Activated CD4-positive, alpha-beta memory T cell treated with anti-CD3 and anti-CD28 coated beads, Interleukin-2, amount 10 ng/mL, durations not matched to agents 7 days and 5 days (primary cell): ENCODE results near the gene RBM14. TPM values are rescaled to one million over a fixed set of nuclear protein-coding genes. Genes with fewer than 3 reads are reported as not detected.
"Not testable (repeated sequence)": the region's sequence is repeated elsewhere in the genome, so short reads cannot be mapped to it uniquely, and the experiment has no call there.

Experiments
- CTCF ChIA-PET: fragments of 350-600 bp; sonication (Branson Sonifier 250); formaldehyde crosslinking; loops from one replicate; lab custom pipeline; 2021; ENCODE audit warnings: antibody characterized with exemption, inconsistent platforms; lab: Charles Lee
- POLR2A ChIA-PET: fragments of 350-600 bp; sonication (Branson Sonifier 250); formaldehyde crosslinking; loops from one replicate; lab custom pipeline; 2021; ENCODE audit warnings: antibody characterized with exemption; lab: Charles Lee
- DNase-seq: peaks from one replicate; pipeline ENCODE4 v3.0.0-alpha.2; 2020
- H3K27ac Mint-ChIP-seq: one replicate; pipeline ENCODE4 v1.8.0; 2021; ENCODE audit warnings: mild to moderate bottlenecking, mixed read lengths
- H3K27me3 Mint-ChIP-seq: one replicate; pipeline ENCODE4 v1.8.0; 2021; ENCODE audit warnings: mixed read lengths
- H3K36me3 Mint-ChIP-seq: one replicate; pipeline ENCODE4 v1.8.0; 2021; ENCODE audit warnings: low read depth, mixed read lengths
- H3K4me1 Mint-ChIP-seq: one replicate; pipeline ENCODE4 v1.8.0; 2021; ENCODE audit warnings: mixed read lengths
- H3K4me3 Mint-ChIP-seq: one replicate; pipeline ENCODE4 v1.8.0; 2021; ENCODE audit warnings: mild to moderate bottlenecking, mixed read lengths
- H3K9me3 Mint-ChIP-seq: one replicate; pipeline ENCODE4 v1.8.0; 2021; ENCODE audit warnings: mixed read lengths
- total RNA-seq, 2 experiments: library from RNA; stranded (reverse); gene quantifications; one replicate each; pipeline ENCODE4 v1.2.3, GENCODE V29; 2021

The RBM14 gene
- total RNA-seq, 2 experiments from 2014 or later = 116 to 120 TPM

DNA sequence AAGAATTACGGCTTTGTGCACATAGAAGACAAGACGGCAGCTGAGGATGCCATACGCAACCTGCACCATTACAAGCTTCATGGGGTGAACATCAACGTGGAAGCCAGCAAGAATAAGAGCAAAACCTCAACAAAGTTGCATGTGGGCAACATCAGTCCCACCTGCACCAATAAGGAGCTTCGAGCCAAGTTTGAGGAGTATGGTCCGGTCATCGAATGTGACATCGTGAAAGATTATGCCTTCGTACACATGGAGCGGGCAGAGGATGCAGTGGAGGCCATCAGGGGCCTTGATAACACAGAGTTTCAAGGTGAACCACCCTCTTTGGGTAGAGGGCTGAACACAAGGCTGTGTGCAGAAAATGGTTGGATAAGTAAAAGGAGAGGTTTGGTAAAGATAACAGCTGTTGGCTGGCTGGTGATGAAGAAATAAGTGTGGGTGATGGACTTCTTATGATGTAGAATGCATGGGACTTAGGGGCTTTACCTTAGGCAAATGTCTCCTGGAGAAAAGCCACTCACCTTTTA, 23.4 kb downstream of the RBM14 start:
- peaks cover 77% of the 10 kb centered on the region for H3K36me3 Mint-ChIP-seq
- H3K4me3 Mint-ChIP-seq = peak overlapping the region; percentile 91
- DNase-seq, H3K9me3 Mint-ChIP-seq, H3K27me3 Mint-ChIP-seq: not testable (repeated sequence)
- peaks cover 72% of the 10 kb centered on the region for H3K4me1 Mint-ChIP-seq
- ChIA-PET POLR2A (interaction anchor here (1.0 to 9.3 kb wide), 13 partner anchors 10 to 600 kb away, joined by 3 to 125 read pairs (median 18); partner anchors contain the start of genes ACTN3, CCDC87, CCS and DPP3), CTCF (interaction anchor here (2.4 kb wide), 1 partner anchor 47 kb away, joined by 8 read pairs; the partner anchor contains the start of genes CCDC87 and CCS)
- H3K27ac Mint-ChIP-seq = peak overlapping the region; percentile 91

DNA sequence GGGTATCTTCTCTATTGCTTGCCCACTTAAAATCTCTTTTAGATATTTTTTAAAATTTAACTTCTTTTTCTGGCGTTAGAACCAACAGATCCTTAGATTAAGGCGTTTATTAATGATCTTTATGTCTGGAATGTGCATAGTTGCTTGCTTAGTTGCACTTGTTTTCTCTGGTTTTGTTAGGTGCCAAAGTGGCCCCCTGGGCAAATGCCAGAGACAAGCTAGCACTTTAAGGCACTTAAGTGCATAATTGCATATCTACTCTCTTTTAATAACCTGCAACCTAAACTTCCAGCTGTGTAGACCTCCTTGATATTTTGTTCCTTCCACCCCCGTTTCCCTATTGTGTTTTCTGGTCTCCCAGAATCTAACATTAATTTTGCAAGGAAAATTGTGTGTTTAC, 25.4 kb downstream of the RBM14 start:
- peaks cover 96% of the 10 kb centered on the region for H3K36me3 Mint-ChIP-seq
- ChIA-PET POLR2A (interaction anchor here (1.2 to 9.3 kb wide), 3 partner anchors 19 to 25 kb away, joined by 3 to 125 read pairs (median 18); no protein-coding TSS in a partner anchor), CTCF (interaction anchor here (1.6 kb wide), 1 partner anchor 12 kb away, joined by 3 read pairs; no protein-coding TSS in a partner anchor)
- H3K9me3 Mint-ChIP-seq = no peaks in the 10 kb centered on the region
- no peak overlapping the region for H3K27ac Mint-ChIP-seq
- peak overlapping the region; percentile 45 for H3K4me3 Mint-ChIP-seq
- no peaks in the 10 kb centered on the region for H3K27me3 Mint-ChIP-seq
- no peak for DNase-seq
- H3K4me1 Mint-ChIP-seq = peaks cover 87% of the 10 kb centered on the region

DNA sequence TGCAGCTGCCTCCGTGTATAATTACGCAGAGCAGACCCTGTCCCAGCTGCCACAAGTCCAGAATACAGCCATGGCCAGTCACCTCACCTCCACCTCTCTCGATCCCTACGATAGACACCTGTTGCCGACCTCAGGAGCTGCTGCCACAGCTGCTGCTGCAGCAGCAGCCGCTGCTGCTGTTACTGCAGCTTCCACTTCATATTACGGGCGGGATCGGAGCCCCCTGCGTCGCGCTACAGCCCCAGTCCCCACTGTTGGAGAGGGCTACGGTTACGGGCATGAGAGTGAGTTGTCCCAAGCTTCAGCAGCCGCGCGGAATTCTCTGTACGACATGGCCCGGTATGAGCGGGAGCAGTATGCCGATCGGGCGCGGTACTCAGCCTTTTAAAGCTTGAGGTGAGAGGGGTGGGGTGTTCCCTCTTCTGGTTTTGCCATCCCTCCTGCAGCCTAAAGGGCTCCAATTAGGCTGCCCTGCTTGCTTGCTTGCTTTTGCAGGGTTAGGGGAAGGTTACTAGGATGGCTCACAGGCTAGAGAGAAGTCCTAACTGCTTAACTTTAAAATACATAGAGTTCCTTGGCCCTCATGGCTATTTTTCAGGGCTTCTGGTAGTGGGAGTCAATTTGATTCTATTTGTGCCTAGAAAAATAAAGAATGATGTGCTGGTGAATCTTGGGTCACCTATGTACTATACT, 27.5 kb downstream of the RBM14 start:
- Mint-ChIP-seq H3K4me3 (no peak overlapping the region), H3K9me3 (no peaks in the 10 kb centered on the region), H3K4me1 (peaks cover 84% of the 10 kb centered on the region), H3K36me3 (peaks cover 93% of the 10 kb centered on the region), H3K27ac (no peak overlapping the region), H3K27me3 (no peaks in the 10 kb centered on the region)
- ChIA-PET POLR2A (interaction anchor here (0.9 to 9.3 kb wide), 2 partner anchors 9 to 21 kb away, joined by 3 to 125 read pairs; no protein-coding TSS in a partner anchor), CTCF (no interaction called here)
- DNase-seq = no peak

DNA sequence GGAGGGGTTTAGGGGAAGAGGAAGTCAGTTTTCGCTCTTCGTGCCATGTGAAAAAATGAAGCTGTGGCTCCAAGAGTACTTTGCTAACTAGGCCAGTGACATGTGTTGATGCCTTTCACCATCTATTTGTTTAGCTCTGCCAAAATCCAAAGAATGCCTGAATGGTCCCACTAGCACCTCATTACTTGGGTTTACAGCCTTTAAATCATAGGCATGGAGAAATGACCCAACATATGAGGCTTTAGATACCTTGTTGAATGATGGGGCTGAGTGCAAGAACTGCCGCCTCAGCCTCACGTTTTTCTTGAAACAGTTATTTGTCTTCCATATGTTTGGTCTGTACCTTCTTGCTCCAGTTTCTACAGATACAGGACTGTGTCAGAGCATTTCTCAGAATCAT, 30.4 kb downstream of the RBM14 start:
- H3K4me1 Mint-ChIP-seq = peaks cover 63% of the 10 kb centered on the region
- H3K36me3 Mint-ChIP-seq = peaks cover 86% of the 10 kb centered on the region
- no peak overlapping the region for H3K27ac Mint-ChIP-seq
- CTCF ChIA-PET = interaction anchor here (0.9 to 1.6 kb wide), 2 partner anchors 13 to 31 kb away, joined by 5 to 6 read pairs; partner anchors contain the start of gene RBM4B
- POLR2A ChIA-PET = interaction anchor here (1.1 to 7.3 kb wide), 3 partner anchors 8 to 30 kb away, joined by 3 to 45 read pairs (median 12); partner anchors contain the start of genes RBM14 and RBM4
- H3K9me3 Mint-ChIP-seq = no peaks in the 10 kb centered on the region
- no peaks in the 10 kb centered on the region for H3K27me3 Mint-ChIP-seq
- DNase-seq = no peak
- H3K4me3 Mint-ChIP-seq = no peak overlapping the region

DNA sequence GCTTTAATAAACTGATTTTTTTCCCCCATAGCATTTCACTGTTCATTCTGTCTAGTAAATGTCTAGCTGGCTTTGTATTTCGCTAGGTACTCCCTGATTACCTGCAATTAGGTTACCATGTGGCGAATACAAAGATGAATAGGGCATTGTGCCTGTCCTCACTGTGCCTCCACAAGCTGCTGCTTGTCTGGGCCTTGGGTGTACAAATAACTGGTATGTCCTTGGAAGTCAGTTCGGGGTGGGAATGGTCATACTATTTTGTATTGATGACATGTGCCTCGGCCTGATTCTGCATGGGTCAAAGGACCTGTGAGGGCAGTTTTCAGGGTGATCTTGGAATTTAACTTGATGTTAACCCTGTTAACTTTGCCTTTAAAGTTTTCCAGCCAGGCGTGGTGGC, 33.5 kb downstream of the RBM14 start:
- ChIA-PET CTCF (interaction anchor here (0.9 to 3.1 kb wide), 4 partner anchors 10 to 70 kb away, joined by 3 to 9 read pairs (median 5); partner anchors contain the start of genes RBM4 and RBM4B), POLR2A (interaction anchor here (1.7 to 7.3 kb wide), 2 partner anchors 11 to 33 kb away, joined by 5 to 45 read pairs; partner anchors contain the start of genes RBM14 and RBM4)
- peaks cover 70% of the 10 kb centered on the region for H3K36me3 Mint-ChIP-seq
- no peaks in the 10 kb centered on the region for H3K9me3 Mint-ChIP-seq
- no peak overlapping the region for H3K27ac Mint-ChIP-seq
- no peaks in the 10 kb centered on the region for H3K27me3 Mint-ChIP-seq
- peaks cover 38% of the 10 kb centered on the region for H3K4me1 Mint-ChIP-seq
- H3K4me3 Mint-ChIP-seq = no peak overlapping the region
- DNase-seq = no peak

DNA sequence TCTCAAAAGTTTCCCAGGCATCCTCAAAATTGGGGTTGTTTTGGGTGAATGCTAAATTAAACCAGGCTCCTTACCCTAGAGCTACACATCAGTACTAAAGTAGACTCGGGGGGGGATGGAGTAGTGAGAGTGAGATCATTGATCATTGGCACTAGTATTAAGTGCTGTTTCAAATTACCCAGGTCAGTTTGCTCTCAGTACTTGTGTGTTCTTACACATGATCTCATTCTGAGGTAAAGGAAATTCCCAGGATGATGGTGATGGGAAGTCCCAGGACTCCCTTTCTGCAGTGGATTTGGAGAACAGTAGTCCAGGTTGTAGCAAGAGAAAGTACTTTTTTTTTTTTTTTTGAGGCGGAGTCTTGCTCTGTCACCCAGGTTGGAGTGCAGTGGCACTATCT, 34.6 kb downstream of the RBM14 start:
- H3K4me3 Mint-ChIP-seq = no peak overlapping the region
- no peak for DNase-seq
- H3K27me3 Mint-ChIP-seq = no peaks in the 10 kb centered on the region
- CTCF ChIA-PET = no interaction called here
- H3K36me3 Mint-ChIP-seq = peaks cover 65% of the 10 kb centered on the region
- H3K9me3 Mint-ChIP-seq = no peaks in the 10 kb centered on the region
- no peak overlapping the region for H3K27ac Mint-ChIP-seq
- H3K4me1 Mint-ChIP-seq = peaks cover 27% of the 10 kb centered on the region
- POLR2A ChIA-PET = interaction anchor here (7.3 kb wide), 1 partner anchor 12 kb away, joined by 45 read pairs; the partner anchor contains the start of gene RBM4

DNA sequence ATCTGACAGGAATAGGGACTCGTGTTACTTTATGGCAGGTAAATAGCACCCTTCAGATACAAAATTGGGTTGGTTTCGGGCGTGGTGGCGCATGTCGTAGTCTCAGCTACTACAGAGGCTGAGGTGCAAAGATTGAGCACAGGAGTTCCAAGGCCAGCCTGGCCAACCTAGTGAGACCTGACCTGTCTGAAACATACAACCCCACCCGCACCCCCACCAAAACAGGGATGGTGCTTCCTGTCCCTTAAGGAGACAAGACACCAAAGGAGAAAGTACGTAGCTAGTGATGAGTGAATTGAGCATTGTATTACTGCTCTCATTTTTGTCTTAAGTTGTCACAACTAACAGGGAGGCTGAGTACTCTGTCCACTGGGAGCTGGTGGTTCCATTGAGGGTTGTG, 36.2 kb downstream of the RBM14 start:
- ChIA-PET CTCF (no interaction called here), POLR2A (interaction anchor here (0.7 to 7.3 kb wide), 5 partner anchors 8 to 36 kb away, joined by 3 to 45 read pairs (median 8); partner anchors contain the start of genes RBM14 and RBM4)
- Mint-ChIP-seq H3K27me3 (no peaks in the 10 kb centered on the region), H3K4me3 (no peak overlapping the region), H3K36me3 (peaks cover 52% of the 10 kb centered on the region), H3K9me3 (no peaks in the 10 kb centered on the region), H3K4me1 (peaks cover 11% of the 10 kb centered on the region), H3K27ac (no peak overlapping the region)
- no peak for DNase-seq

DNA sequence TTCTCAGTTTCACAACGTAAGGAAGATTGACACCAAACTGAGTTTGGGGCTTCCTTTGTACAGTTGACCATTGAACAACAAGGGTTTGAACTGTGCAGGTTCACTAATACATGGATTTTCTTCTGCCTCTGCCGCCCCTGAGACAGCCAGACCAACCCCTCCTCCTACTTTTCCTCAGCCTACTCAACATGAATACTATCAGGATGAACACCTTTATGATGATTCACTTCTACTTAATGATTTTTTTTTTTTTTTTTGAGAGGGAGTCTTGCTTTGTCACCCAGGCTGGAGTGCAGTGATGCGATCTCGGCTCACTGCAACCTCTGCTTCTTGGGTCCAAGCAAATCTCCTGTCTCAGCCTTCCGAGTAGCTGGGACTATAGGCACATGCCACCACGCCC, 36.7 kb downstream of the RBM14 start:
- H3K36me3 Mint-ChIP-seq = peaks cover 51% of the 10 kb centered on the region
- POLR2A ChIA-PET = interaction anchor here (0.7 to 7.3 kb wide), 4 partner anchors 9 to 36 kb away, joined by 3 to 45 read pairs (median 10); partner anchors contain the start of genes RBM14 and RBM4
- H3K27me3 Mint-ChIP-seq = no peaks in the 10 kb centered on the region
- peaks cover 11% of the 10 kb centered on the region for H3K4me1 Mint-ChIP-seq
- no peak for DNase-seq
- H3K27ac Mint-ChIP-seq = no peak overlapping the region
- CTCF ChIA-PET = interaction anchor here (0.7 to 1.3 kb wide), 2 partner anchors 12 to 163 kb away, joined by 3 read pairs; no protein-coding TSS in a partner anchor
- H3K9me3 Mint-ChIP-seq = no peaks in the 10 kb centered on the region
- no peak overlapping the region for H3K4me3 Mint-ChIP-seq

DNA sequence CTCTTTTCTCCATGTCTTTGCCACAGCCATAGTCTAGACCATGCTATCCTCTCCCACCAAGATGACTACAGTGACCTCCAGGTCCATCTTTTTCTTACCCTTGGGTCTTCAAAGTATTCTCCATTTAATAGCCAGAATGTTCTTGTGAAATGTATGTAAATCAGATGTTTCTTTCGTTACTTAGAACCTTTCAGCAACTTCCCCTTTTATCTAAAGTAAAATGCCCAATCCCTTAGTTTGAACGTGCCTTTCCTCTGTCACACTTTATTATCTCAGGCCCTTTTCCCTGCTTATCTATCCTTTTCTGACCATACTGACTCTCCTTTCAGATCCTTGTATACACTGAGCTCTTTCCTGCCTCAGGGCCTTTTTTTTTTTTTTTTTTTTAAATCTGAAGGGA, 43.3 kb downstream of the RBM14 start:
- H3K27ac Mint-ChIP-seq = peak overlapping the region; percentile 2
- no peaks in the 10 kb centered on the region for H3K9me3 Mint-ChIP-seq
- no peaks in the 10 kb centered on the region for H3K27me3 Mint-ChIP-seq
- ChIA-PET POLR2A (interaction anchor here (0.9 to 1.4 kb wide), 2 partner anchors 13 to 17 kb away, joined by 3 read pairs; no protein-coding TSS in a partner anchor), CTCF (interaction anchor here (1.1 to 1.4 kb wide), 4 partner anchors 11 to 274 kb away, joined by 3 to 5 read pairs (median 3); partner anchors contain the start of gene RBM4)
- DNase-seq = no peak
- H3K4me3 Mint-ChIP-seq = no peak overlapping the region
- H3K4me1 Mint-ChIP-seq = peaks cover 4% of the 10 kb centered on the region
- peaks cover 30% of the 10 kb centered on the region for H3K36me3 Mint-ChIP-seq

DNA sequence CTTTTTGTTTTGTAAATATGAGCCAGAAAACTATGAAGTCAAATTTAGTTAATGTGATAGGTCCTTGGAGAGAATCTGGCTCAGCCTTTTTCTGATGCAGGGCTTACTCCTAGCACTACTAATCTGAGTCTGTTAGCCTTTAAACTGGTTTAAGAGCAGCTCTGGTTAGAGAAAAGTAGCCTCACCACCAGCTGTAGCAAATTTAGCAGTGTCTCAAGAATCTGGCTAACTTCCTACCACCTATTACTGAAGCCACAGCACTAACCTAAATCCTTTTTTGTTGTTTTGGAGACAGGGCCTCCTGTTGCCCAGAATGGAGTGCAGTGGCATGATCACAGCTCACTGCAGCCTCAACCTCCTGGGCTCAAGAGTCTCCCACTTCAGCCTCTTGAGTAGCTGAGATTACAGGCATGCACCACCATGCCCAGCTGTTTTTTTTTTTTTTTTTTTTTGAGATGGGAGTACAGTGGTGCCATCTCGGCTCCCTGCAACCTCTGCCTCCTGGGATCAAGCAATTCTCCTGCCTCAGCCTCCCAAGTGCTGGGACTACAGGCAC, 47.4 kb downstream of the RBM14 start:
- Mint-ChIP-seq H3K27ac (no peak overlapping the region), H3K4me1 (peaks cover 4% of the 10 kb centered on the region)

DNA sequence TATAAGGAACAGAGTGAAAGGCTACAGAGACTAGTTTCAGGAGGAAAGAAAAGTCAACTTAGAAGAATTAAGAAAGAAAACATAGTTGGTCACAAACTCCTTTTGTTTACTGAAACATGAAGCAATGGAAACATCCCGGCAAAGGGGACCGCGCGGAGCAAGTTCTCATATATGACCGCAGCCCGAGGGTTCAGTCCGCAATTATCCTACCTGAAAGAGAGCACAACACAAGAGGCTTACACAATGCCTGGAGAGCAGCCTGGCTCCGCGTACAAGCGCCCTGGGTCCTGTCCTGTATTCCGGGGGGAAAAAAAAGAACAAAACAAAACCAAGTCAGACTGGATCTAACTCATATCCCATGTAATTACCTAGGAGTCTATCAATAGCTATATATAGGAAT, 48.9 kb downstream of the RBM14 start:
- Mint-ChIP-seq H3K36me3 (peaks cover 55% of the 10 kb centered on the region), H3K27ac (no peak overlapping the region), H3K9me3 (no peaks in the 10 kb centered on the region), H3K4me1 (peaks cover 4% of the 10 kb centered on the region), H3K27me3 (no peaks in the 10 kb centered on the region), H3K4me3 (no peak overlapping the region)
- ChIA-PET POLR2A (interaction anchor here (0.9 to 1.9 kb wide), 4 partner anchors 13 to 153 kb away, joined by 3 to 11 read pairs (median 3); partner anchors contain the start of gene RBM4B), CTCF (interaction anchor here (1.9 kb wide), 1 partner anchor 12 kb away, joined by 5 read pairs; the partner anchor contains the start of gene RBM4B)
- DNase-seq = no peak

More for the DNA sequence above, 47.4 kb downstream of the RBM14 start:
- no peaks in the 10 kb centered on the region for H3K27me3 Mint-ChIP-seq
- DNase-seq = no peak
- H3K4me3 Mint-ChIP-seq = no peak overlapping the region
- ChIA-PET POLR2A (interaction anchor here (0.8 to 4.5 kb wide), 6 partner anchors 10 to 40 kb away, joined by 3 to 18 read pairs (median 6); partner anchors contain the start of genes RBM4 and RBM4B), CTCF (interaction anchor here (1.3 to 2.4 kb wide), 3 partner anchors 10 to 26 kb away, joined by 3 to 8 read pairs (median 7); partner anchors contain the start of genes RBM4 and RBM4B)
- H3K36me3 Mint-ChIP-seq = peaks cover 52% of the 10 kb centered on the region
- H3K9me3 Mint-ChIP-seq = no peaks in the 10 kb centered on the region

DNA sequence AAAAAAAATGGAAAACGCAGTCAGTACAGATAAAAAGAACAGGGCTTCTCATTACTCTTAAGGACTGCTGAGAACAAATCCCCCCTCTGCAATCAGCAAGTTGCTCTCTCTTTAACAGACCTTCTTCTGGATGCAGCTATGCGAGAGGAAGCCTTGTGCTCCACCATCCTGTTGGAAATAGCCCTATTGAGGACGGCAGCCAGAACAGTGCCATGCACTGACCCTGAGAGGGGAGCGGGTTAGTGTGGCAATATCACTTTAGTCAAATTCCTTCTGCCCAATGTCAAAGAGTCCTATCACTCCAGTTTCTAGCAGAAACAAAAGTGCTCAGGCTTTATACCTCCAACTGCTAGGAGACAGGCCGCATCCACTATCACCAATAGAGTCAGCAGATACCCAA, 54.4 kb downstream of the RBM14 start:
- no peak overlapping the region for H3K27ac Mint-ChIP-seq
- no peaks in the 10 kb centered on the region for H3K9me3 Mint-ChIP-seq
- peaks cover 14% of the 10 kb centered on the region for H3K4me1 Mint-ChIP-seq
- ChIA-PET CTCF (no interaction called here), POLR2A (interaction anchor here (1.0 kb wide), 1 partner anchor 9 kb away, joined by 3 read pairs; no protein-coding TSS in a partner anchor)
- no peaks in the 10 kb centered on the region for H3K27me3 Mint-ChIP-seq
- H3K4me3 Mint-ChIP-seq = no peak overlapping the region
- H3K36me3 Mint-ChIP-seq = peaks cover 44% of the 10 kb centered on the region
- no peak for DNase-seq
